Head of caudate nucleus (tissue), 42 donors: ENCODE results near the gene CREB5.
"Not testable (repeated sequence)": the region's sequence is repeated elsewhere in the genome, so short reads cannot be mapped to it uniquely, and the experiment has no call there.

ENCODE experiments used
- DNase-seq, 42 donors: peaks; one replicate each; pipeline versions ENCODE4 v3.0.0 to v3.0.0-alpha.2; 2020 to 2021; ENCODE audit warnings: mixed read lengths in 7 of 42
- intact Hi-C: fragments of 100-400 bp; cut with DNase I; formaldehyde crosslinking; loops from one replicate; pipeline ENCODE4 v1.15.0; 2022

The CREB5 gene

DNA sequence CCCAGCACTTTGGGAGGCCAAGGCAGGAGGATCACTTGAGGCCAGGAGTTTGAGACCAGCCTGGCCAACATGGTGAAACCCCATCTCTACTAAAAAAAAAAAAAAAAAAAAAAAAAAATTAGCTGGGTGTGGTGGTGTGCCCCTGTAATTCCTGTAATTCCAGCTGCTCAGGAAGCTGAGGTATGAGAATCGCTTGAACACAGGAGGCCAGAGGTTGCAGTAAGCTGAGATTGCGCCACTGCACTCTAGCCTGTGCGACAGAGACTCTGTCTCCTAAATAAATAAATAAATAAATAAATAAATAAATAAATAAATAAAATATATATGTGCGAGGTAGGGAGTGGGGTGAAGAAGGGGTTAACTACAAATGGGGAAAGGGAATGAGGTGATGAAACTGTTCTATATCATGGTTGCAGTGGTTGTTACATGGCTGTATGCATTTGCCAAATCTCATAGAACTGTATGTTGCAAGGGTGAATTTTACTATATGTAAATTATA lies 199.1 kb downstream of the CREB5 start:
- intact Hi-C loops, result loop anchor here (10.0 kb wide), 1 partner anchor 243 kb away; no protein-coding TSS in a partner anchor
- DNase-seq, result not testable (repeated sequence)

DNA sequence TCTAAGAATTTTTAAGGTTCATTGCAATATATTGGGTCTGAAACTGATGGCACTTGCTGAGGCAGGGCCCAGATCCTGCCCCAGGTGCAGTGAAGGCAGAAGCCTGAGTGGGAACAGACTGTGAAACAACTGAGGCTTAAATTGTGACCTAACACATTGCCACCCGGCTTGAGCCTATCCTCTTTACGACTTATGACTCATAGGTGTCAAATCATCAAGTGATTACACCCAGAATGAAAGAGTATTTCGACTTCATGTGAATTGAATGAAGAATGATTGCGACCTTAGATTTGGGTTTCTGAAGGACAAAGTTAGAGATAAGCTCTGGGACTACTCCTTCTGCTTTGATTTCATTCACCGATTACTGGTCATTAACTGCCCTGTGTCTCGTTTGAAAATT lies 200.9 kb downstream of the CREB5 start:
- no peak for DNase-seq
- intact Hi-C loops, result loop anchor here (10.0 kb wide), 1 partner anchor 242 kb away; no protein-coding TSS in a partner anchor

DNA sequence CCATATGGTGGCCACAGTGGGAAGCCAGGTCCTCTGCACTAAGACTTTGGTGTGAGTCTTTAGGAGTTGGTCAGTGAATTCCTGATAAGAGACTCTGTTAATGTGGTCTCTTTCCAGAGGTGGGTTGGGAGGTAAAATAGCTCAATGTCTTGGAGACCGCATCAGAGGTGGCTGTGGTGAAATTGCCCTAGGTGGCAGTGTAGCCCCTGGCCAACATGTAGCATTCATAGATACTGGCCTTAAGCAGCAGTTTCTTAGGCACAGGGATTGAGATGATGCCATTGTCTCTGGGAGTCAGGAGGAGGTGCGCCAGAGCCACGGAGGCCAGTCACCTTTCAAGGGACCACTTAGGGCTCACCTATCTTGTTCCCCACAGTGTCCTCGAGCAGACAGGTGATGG lies 202.8 kb downstream of the CREB5 start:
- peak in 26 of 42 donors; percentile 5 to 72 (median 28) for DNase-seq
- intact Hi-C loops, result loop anchor here (10.0 kb wide), 1 partner anchor 240 kb away; no protein-coding TSS in a partner anchor

DNA sequence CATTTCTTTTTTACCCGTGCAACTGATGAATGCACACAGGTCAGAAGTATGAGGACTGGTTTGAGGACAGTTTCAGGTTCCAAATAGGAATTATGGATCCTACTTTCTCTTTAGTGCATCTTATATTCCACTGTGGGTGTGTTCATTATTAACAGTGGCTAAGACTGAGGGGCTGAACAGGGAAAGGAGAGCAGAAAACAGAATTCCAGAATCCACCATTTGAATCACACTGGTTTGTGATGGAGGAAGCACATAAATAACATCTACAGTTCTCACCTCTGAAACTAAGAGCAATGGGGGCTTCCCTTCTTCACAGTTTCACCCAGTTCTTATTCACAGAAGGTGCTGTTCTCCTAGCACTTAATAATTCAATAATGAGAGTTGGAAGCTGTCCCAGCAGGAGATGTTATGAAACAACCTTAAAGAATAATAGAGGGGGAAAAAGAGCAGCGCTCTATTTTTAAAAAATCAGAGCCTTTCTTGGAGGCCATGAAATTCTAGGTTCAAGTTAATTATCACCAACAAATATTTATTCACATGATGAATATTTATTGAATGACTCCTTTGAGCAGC lies 205.1 kb downstream of the CREB5 start:
- DNase-seq, result no peak
- intact Hi-C loops, result loop anchor here (10.0 kb wide), 1 partner anchor 237 kb away; no protein-coding TSS in a partner anchor

DNA sequence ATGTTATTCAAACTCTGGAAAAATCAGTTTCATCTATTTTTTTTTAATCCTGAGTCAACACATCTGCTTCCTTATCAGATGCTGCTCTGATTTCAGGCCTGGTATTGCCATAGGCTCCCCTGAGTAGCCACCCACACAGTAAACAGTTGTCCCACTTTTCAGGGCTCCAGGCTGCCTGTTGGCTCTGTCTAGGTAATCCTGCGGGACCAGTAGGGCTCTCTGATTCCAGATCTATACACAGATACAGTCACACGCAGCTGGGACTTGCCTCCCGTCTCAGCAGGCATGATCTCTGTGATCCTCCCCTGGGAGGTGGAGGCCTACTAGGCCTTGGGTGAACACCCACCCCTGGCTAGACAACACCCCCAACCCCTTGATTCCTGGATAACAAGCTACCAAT lies 206.1 kb downstream of the CREB5 start:
- intact Hi-C loops, result loop anchor here (10.0 kb wide), 1 partner anchor 236 kb away; no protein-coding TSS in a partner anchor
- no peak for DNase-seq

DNA sequence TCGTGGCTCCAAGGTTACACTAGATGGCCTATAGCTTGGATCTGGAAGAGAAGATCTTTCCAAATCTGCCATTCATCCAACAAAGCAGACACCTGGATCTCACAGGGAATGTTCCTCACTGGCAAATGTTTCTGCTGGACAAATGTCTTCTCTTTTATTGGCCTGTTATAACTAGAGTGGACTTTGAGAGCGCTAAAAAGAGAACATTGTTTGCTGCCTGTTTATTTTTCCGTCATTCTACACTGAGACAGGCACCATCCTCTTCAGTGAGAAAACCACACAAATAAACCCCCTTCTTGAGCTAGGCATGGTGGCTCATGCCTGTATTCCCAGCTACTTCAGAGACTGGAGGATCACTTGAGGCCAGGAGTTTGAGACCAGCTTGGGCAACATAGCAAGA lies 206.9 kb downstream of the CREB5 start:
- intact Hi-C loops, result loop anchor here (10.0 kb wide), 1 partner anchor 236 kb away; no protein-coding TSS in a partner anchor
- no peak for DNase-seq

DNA sequence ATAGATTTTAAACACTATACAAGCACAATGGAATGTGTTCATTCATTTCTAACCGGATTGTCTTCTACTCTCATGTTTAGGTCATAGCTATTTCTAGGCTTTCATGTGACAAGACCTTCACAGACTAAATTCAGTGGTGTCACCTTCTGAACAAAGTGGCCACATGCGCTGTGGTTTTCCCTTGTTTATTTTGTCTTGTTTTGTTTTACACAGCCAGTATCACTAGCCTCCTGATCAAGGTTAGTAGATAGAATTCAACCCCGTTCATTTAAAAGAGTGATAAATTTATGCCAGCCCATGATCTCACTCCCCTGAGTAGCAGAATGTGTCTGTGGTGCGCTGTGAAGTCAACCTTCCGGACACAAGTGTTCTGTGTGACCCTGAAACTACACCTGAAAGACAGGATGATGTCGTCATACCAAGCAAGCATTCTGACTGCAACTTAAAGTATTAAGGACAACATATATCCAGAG lies 209.1 kb downstream of the CREB5 start:
- intact Hi-C loops, result no loop called here
- DNase-seq, result no peak

DNA sequence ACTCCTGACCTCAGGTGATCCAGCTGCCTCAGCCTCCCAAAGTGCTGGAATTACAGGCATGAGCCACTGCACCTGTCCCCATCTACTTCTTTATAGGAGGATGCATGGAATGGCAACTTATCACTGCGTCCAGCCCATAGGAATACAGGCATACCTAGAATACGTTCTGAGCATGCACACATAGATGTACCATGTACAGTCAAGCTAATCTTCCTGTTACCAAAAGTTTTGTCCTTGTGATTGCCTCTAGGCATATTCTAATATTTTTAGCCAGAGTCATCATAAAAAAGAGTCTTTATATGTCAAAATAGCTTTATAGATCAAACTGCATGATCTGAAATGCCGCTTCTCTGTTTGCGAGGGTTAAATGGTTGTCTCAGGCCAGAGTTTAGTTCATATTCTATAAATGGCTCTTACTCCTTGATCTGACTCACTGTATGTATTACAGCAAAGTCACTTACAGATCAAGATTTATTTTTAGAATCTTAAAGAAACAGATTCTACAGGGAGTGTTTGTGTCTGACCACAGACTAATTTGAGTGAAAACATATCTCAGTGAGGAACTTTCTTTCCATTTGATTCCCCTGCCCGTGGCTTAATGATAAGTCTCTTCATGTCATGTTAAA lies 210.9 kb downstream of the CREB5 start:
- intact Hi-C loops, result no loop called here
- DNase-seq, result no peak

DNA sequence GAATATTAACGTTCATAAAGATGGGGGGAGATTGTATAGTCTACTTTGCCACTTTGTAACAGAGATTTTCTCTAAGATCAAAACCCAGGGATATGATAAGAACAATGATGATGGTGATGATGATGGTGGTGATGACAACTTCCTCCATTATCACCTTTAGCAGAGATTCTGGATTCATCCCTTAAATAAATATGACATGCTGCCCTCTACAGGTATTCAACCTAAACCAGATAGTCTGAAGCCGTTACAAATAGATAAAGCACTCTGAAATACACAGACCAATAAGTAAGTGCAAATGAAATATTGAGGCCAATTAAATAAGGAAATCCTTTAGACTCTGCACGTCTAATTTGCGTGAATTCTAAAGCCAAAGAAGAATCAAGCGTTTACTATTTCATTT lies 211.5 kb downstream of the CREB5 start:
- intact Hi-C loops, result no loop called here
- no peak for DNase-seq

DNA sequence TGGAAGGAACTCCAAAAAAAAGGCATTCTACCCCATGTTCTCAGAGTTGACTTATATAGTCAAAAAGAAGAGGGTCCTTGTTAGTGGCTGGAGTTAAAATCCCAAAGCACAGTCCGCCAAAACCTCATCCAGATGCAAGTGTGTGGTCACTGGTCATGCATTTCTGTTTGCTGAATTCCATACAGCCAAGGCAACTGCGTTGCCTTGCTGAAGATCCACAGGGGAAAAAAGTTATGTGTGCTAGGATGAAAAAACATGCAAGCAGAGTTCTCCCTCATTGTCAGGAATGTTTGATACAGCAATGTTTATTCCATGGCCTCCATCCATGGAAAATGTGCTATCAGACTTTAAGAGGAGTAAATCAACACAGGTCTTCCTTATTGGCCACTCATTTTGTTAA lies 213.1 kb downstream of the CREB5 start:
- DNase-seq, result no peak
- intact Hi-C loops, result loop anchor here (5.0 kb wide), 1 partner anchor 233 kb away; no protein-coding TSS in a partner anchor

DNA sequence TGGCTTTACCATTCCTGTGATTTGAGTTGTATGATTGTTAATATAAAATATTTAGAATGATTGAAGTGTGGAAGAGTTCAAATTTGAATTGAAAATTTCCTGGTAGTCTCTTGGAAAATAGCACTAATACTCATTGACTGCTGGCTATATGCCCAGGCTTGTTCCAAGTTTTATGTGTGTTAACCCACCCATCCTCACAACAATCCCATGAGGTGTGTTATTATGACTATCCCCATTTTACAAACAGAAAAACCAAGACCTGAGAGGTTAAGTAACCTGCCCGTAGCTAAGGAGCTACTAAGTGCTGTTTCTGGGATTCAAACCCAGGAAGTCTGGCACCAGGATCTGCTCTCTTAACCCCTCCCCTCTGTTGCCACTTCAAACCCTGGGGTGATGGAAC lies 213.9 kb downstream of the CREB5 start:
- intact Hi-C loops, result loop anchor here (5.0 kb wide), 1 partner anchor 234 kb away; no protein-coding TSS in a partner anchor
- no peak for DNase-seq

DNA sequence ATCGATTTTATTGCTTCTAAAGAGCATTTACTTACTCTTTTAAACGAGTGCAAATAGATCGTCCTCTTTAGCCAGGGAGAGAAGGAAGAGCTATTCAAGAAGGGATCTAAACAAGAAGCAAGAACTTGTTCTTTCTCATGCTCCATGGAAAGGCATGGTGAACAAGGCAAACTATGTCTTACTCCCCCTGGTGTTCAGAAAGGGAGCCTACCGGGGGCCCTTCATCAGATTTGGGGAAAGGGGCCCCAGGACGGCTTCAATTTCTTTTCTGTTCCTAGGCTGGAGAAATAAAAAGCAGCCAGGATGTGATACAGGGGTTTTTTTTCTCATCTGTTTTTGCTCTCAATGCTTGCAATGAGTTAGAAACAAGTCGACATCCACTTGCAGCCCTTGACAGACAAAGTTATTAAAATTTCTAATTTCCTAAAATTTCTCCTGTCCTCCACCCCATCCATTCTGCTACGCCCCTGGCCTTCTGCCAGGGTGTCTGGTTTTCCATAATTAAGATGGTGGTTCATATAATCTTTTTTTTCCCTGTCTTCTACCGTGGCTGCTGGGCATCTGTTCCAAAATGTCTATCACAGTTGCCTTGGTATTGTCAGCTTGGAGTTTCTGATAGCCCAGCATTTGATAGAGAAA lies 214.4 kb downstream of the CREB5 start:
- peak in 12 of 42 donors; percentile 18 to 67 (median 28) for DNase-seq
- intact Hi-C loops, result loop anchor here (5.0 kb wide), 1 partner anchor 234 kb away; no protein-coding TSS in a partner anchor

DNA sequence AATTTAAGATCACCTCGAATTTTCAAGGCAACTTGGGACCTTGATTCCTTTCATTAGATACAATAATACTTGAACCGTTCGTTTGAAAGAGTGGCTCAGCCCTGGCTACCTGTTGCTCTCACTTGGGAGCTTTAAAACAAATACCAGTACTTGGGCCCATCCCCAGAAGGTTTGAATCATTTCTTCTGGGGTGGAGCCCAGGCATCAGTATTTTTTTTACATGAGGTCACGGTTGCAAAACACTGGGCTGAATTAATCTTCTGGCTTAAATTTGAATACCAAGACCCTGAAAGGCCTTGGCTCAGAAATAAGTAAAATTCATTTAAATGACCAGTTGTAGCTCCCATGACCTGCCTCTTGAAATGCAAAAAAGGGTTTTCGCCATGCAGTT lies 214.9 kb downstream of the CREB5 start:
- DNase-seq, result no peak
- intact Hi-C loops, result loop anchor here (5.0 kb wide), 1 partner anchor 235 kb away; no protein-coding TSS in a partner anchor

DNA sequence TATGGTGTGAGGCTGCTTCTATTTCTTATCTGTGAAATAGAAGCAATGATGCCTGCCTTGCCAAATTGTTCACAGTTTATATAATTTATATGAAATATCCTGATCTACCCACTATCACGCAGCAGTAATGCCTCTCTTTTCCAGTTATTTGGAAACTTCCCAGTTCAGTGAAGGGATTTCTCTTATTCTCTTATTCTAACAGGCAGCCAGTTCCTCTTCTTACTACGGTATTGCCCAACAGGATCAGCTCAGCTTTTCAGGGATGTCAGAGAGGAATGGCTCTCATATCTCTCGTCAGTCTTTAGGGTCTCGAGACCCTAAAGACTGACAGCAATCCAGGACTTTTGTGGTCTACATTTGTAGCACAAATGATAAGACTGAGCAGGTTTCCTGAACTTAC lies 215.6 kb downstream of the CREB5 start:
- intact Hi-C loops, result loop anchor here (5.0 kb wide), 1 partner anchor 236 kb away; no protein-coding TSS in a partner anchor
- DNase-seq, result no peak

DNA sequence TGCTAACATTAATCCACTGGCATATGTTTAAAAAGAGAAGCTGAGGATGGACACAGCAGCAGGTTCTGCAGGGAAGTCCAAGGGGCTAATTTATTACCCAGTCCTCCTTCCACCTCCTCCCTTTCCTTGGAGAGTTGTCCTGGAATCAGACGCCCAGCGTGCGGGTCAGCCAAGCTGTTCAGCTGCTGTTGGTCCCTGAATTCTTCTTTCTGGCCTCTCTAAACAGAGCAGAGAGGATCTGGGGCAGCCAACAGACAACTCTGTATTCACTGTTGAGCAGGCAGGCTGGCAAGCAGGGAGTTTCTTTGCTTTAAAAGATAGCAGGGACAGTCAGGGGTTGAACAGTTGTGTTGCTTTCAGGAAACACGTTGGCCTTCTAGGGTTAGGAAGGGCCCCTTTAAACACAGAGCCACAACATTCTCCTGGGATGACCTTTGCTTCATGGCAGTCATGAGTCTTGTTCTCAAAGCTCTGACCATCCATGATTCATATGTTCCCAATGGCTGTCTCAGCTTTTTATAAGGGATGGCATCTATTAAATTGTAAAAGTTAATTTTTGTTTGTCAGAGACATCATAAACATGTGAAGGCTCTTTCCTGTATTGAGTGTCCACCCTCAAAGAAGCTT lies 217.0 kb downstream of the CREB5 start:
- intact Hi-C loops, result loop anchor here (5.0 kb wide), 1 partner anchor 237 kb away; no protein-coding TSS in a partner anchor
- peak in 21 of 42 donors; percentile 6 to 54 (median 23) for DNase-seq

DNA sequence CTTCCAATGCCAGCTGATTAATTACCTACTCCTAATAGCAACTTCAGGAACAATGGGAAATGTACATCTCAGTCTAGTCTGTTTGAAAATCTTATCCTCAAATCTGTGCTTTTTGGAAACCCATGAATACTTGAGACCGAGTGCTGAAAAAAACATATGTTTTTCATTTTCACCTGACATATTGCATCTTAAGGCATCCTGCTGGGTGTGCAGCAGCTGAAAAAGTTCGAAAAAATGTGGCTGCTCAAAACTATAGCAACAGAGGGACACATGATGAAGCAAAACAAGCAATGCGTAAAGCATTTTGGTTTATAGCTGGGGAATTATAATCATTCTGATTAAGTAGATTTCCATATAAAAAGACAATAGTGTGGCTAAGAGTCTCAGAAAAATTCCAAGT lies 218.0 kb downstream of the CREB5 start:
- intact Hi-C loops, result no loop called here
- DNase-seq, result no peak

DNA sequence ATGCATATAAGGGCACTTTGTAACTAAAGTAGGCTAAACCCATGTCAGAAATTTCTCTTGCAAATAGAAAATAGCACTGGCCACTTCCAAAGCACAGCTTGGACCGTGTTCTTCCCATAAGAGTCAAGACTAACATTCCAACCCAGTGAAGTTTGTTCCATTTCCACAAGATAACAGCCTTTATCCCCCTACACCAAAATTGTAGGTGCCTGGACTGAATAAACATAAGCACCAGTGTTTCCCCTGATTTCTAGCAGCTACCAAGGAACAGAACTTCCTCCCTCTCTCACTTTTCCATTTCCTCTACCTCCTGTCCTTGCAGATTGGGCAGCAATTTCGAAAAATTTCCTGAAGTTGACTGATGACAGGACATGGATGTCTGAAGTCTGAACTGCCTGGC lies 219.7 kb downstream of the CREB5 start:
- intact Hi-C loops, result no loop called here
- DNase-seq, result no peak

DNA sequence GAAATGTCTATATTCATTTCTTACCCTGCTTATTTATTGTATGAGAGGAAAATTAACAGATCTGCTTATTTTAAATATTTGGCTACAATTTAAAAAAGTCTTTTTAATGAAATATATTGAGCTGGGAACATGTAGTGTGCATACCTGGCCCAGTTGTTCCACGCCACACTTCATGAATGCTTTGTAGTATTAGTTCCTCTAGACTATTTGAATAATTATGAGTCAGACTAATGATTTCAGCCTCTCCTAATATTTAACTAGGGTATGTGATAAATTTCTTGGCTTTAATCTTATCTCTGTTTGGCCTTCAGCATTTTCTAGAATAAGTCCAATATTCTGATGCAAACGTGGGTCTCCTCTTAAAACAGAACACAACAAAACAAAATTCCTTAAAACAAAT lies 226.6 kb downstream of the CREB5 start:
- intact Hi-C loops, result no loop called here
- DNase-seq, result no peak

DNA sequence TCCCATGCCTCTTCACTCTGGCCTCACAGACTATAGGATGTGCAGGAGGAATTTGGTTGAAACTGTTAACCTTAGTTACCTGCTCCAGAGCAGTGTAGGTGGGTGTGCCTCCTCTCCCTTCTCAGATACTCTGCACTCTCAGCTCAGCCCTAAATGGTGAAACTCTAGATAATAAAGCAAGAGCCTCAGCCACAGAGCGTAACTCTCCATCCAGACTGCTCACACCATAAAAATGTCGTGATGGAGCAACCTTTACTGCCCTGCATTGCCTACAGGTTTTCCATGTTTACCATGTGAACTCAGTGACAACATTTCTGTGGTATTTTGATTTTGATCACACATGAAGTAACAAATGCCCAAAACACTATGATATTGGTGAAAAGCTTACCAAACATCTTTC lies 227.7 kb downstream of the CREB5 start:
- no peak for DNase-seq
- intact Hi-C loops, result no loop called here
